Neuronal stem cell (in vitro differentiated cells): Measurements from ENCODE around the gene SLC16A3.

Experiments used
- DNase-seq: peaks from one replicate; pipeline ENCODE4 v3.0.0-alpha.2; 2013; ENCODE audit warnings: low spot score
- H2AFZ ChIP-seq: one replicate; pipeline ENCODE4 v1.6.1; 2013; ENCODE audit warnings: mild to moderate bottlenecking, low read length, inconsistent platforms
- H2AK5ac ChIP-seq: 2 replicates; pipeline ENCODE4 v1.6.1; 2013; ENCODE audit warnings: low read depth, mild to moderate bottlenecking, inconsistent platforms, low read length, moderate library complexity, mixed read lengths
- H2BK120ac ChIP-seq: 2 replicates; pipeline ENCODE4 v1.6.1; 2013; ENCODE audit warnings: low read depth, mild to moderate bottlenecking, inconsistent platforms, low read length, moderate library complexity, mixed read lengths
- H2BK12ac ChIP-seq: one replicate; pipeline ENCODE4 v1.6.1; 2013; ENCODE audit warnings: low read length, inconsistent platforms
- H2BK15ac ChIP-seq: 2 replicates; pipeline ENCODE4 v1.6.1; 2013; ENCODE audit warnings: mild to moderate bottlenecking, low read length, inconsistent platforms, mixed read lengths
- H2BK5ac ChIP-seq: one replicate; pipeline ENCODE4 v1.6.1; 2013; ENCODE audit warnings: inconsistent platforms, mild to moderate bottlenecking, low read length, moderate library complexity
- H3K14ac ChIP-seq: one replicate; pipeline ENCODE4 v1.6.1; 2013; ENCODE audit warnings: low read length, inconsistent platforms
- H3K18ac ChIP-seq: 2 replicates; pipeline ENCODE4 v1.6.1; 2013; ENCODE audit warnings: low read length, inconsistent platforms
- H3K23ac ChIP-seq: 2 replicates; pipeline ENCODE4 v1.6.1; 2013; ENCODE audit warnings: low read depth, mild to moderate bottlenecking, mixed read lengths, low read length, inconsistent platforms; ENCODE audit not compliant: poor library complexity
- H3K27ac ChIP-seq: replicated peaks from 3 replicates; pipeline ENCODE4 v1.5.1; 2013; ENCODE audit warnings: low read length, inconsistent platforms
- H3K27me3 ChIP-seq, 3 experiments: 2 replicates each; pipeline ENCODE4 v1.6.1; 2013; ENCODE audit warnings: low read length in 3 of 3, mild to moderate bottlenecking in 2 of 3, inconsistent platforms in 1 of 3, low read depth in 1 of 3, mixed read lengths in 1 of 3, moderate library complexity in 1 of 3; ENCODE audit not compliant: control insufficient read depth in 3 of 3, insufficient read depth in 3 of 3
- H3K36me3 ChIP-seq, 2 donors: replicated peaks in 1 of 2; 2 replicates each; pipeline ENCODE4 v1.6.1; 2013; ENCODE audit warnings: low read length in 2 of 2; ENCODE audit not compliant: control insufficient read depth in 2 of 2, insufficient read depth in 2 of 2
- H3K4ac ChIP-seq: 2 replicates; pipeline ENCODE4 v1.6.1; 2013; ENCODE audit warnings: inconsistent platforms, mild to moderate bottlenecking, low read length, moderate library complexity
- H3K4me1 ChIP-seq, 2 donors: 1 replicate in 1 of 2; 2 replicates in 1 of 2; pipeline ENCODE4 v1.6.1; 2013; ENCODE audit warnings: low read length in 2 of 2, low read depth in 1 of 2; ENCODE audit not compliant: control insufficient read depth in 2 of 2, insufficient read depth in 1 of 2
- H3K4me2 ChIP-seq: one replicate; pipeline ENCODE4 v1.6.1; 2013; ENCODE audit warnings: mild to moderate bottlenecking, low read length, inconsistent platforms; ENCODE audit not compliant: insufficient read depth, poor library complexity, severe bottlenecking
- H3K4me3 ChIP-seq, 2 donors: 2 replicates each; pipeline ENCODE4 v1.5.1; 2013; ENCODE audit warnings: low read length in 2 of 2, mild to moderate bottlenecking in 2 of 2, inconsistent platforms in 1 of 2, moderate library complexity in 1 of 2
- H3K79me1 ChIP-seq: one replicate; pipeline ENCODE4 v1.6.1; 2013; ENCODE audit warnings: low read depth, mild to moderate bottlenecking, inconsistent platforms, low read length, moderate library complexity
- H3K9ac ChIP-seq: one replicate; pipeline ENCODE4 v1.6.1; 2013; ENCODE audit warnings: mild to moderate bottlenecking, low read depth, low read length, inconsistent platforms; ENCODE audit not compliant: poor library complexity
- H3K9me3 ChIP-seq, 2 donors: replicated peaks in 1 of 2; 2 replicates each; pipeline versions ENCODE3 to v1.6.1; 2013; ENCODE audit warnings: low read length in 2 of 2, mild to moderate bottlenecking in 2 of 2, inconsistent platforms in 1 of 2, low read depth in 1 of 2, mixed read lengths in 1 of 2, moderate library complexity in 1 of 2; ENCODE audit not compliant: control insufficient read depth in 2 of 2, insufficient read depth in 1 of 2
- H4K8ac ChIP-seq: one replicate; pipeline ENCODE4 v1.6.1; 2013; ENCODE audit warnings: low read depth, mild to moderate bottlenecking, inconsistent platforms, low read length, moderate library complexity
- H4K91ac ChIP-seq: one replicate; pipeline ENCODE4 v1.6.1; 2013; ENCODE audit warnings: low read length, low read depth, mild to moderate bottlenecking, inconsistent platforms; ENCODE audit not compliant: poor library complexity
- WGBS, 2 donors: extraction: QIAGEN DNeasy Blood & Tissue Kit; methylation state at CpG; one replicate each; pipeline ENCODE4 v1.1.7; 2013; ENCODE audit warnings: missing lambda C conversion rate in 2 of 2, mixed read lengths in 1 of 2; ENCODE audit not compliant: insufficient read length in 2 of 2, insufficient replicate concordance in 1 of 2; ENCODE audit errors: extremely low coverage in 2 of 2; 5-methylcytosine and 5-hydroxymethylcytosine counted together

The SLC16A3 gene

DNA sequence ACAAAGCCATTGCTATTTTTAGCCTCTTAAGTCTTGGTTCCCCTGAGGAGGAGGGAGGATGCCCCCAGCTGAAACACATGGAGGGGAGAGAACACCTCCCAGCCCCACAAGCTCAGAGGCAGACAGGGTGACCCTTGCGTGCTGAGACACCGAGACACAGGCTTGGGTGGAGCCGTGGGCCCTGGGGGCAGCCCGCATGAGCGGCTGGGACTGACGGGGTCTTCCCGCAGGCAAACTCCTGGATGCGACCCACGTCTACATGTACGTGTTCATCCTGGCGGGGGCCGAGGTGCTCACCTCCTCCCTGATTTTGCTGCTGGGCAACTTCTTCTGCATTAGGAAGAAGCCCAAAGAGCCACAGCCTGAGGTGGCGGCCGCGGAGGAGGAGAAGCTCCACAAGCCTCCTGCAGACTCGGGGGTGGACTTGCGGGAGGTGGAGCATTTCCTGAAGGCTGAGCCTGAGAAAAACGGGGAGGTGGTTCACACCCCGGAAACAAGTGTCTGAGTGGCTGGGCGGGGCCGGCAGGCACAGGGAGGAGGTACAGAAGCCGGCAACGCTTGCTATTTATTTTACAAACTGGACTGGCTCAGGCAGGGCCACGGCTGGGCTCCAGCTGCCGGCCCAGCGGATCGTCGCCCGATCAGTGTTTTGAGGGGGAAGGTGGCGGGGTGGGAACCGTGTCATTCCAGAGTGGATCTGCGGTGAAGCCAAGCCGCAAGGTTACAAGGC, 9.8 kb downstream of the SLC16A3 start:
- no peak overlapping the region for H3K4me2 ChIP-seq
- H3K9ac ChIP-seq: peak overlapping the region; percentile 21
- H3K23ac ChIP-seq: peak overlapping the region; percentile 98
- no peak overlapping the region for H2BK5ac ChIP-seq
- no peak overlapping the region for H4K91ac ChIP-seq
- DNase-seq: no peak
- H3K27ac ChIP-seq: no peak overlapping the region
- no peak overlapping the region for H2BK15ac ChIP-seq
- peaks cover 3 to 7% of the 10 kb centered on the region in 2 donors for H3K4me1 ChIP-seq
- peak overlapping the region; percentile 21 for H3K14ac ChIP-seq
- H2BK12ac ChIP-seq: no peak overlapping the region
- no peaks in the 10 kb centered on the region for H3K27me3 ChIP-seq
- H2BK120ac ChIP-seq: no peak overlapping the region
- H3K79me1 ChIP-seq: peaks cover 15% of the 10 kb centered on the region
- H3K9me3 ChIP-seq: no peaks in the 10 kb centered on the region
- H2AFZ ChIP-seq: no peak overlapping the region
- peaks cover 25 to 53% of the 10 kb centered on the region in 2 donors for H3K36me3 ChIP-seq
- H2AK5ac ChIP-seq: no peak overlapping the region
- no peak overlapping the region for H3K18ac ChIP-seq
- H4K8ac ChIP-seq: peak overlapping the region; percentile 43
- no CpG with 5 or more reads among the region's 33 CpGs for WGBS, 2 donors
- no peak overlapping the region for H3K4me3 ChIP-seq
- H3K4ac ChIP-seq: no peak overlapping the region

DNA sequence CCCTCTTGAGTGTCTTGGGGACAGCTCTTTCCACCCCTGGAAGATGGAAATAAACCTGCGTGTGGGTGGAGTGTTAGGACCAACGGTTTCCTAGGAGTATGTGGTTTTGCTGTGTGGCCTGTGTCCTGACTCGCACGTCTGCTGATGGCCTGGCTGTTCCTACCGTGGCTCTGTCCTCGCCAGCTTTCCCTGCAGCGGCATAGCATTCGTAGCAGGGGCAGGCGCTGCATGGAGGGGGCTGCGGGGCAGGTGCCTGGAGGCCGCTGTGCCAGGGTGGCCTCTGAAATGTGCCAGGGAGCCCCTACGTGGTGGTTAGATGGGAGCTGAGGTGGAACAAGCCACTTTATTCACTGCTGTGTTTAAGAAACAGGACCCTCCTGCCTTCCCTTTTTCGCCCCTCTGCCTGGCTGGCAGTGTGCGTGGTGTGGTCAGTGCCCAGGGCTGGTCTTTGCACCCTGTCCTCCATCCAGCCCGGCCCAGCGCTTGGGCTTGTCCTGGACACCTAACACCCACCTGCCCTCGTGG, 10.6 kb downstream of the SLC16A3 start:
- Histone ChIP-seq H3K36me3 (peaks cover 32 to 62% of the 10 kb centered on the region in 2 donors), H3K4ac (no peak overlapping the region), H4K8ac (peak overlapping the region; percentile 43), H3K9ac (no peak overlapping the region), H3K27ac (no peak overlapping the region), H3K9me3 (no peaks in the 10 kb centered on the region), H3K79me1 (peaks cover 18% of the 10 kb centered on the region), H2BK12ac (no peak overlapping the region), H2BK15ac (peak overlapping the region; percentile 9), H3K4me1 (peaks cover 3 to 4% of the 10 kb centered on the region in 2 donors), H3K14ac (no peak overlapping the region), H3K4me3 (no peak overlapping the region), H3K18ac (no peak overlapping the region), H3K27me3 (no peaks in the 10 kb centered on the region), H2BK5ac (no peak overlapping the region), H4K91ac (no peak overlapping the region), H3K4me2 (no peak overlapping the region), H2AFZ (no peak overlapping the region), H2AK5ac (no peak overlapping the region), H3K23ac (peak overlapping the region; percentile 44), H2BK120ac (no peak overlapping the region)
- no CpG with 5 or more reads among the region's 17 CpGs for WGBS, 2 donors
- no peak for DNase-seq

DNA sequence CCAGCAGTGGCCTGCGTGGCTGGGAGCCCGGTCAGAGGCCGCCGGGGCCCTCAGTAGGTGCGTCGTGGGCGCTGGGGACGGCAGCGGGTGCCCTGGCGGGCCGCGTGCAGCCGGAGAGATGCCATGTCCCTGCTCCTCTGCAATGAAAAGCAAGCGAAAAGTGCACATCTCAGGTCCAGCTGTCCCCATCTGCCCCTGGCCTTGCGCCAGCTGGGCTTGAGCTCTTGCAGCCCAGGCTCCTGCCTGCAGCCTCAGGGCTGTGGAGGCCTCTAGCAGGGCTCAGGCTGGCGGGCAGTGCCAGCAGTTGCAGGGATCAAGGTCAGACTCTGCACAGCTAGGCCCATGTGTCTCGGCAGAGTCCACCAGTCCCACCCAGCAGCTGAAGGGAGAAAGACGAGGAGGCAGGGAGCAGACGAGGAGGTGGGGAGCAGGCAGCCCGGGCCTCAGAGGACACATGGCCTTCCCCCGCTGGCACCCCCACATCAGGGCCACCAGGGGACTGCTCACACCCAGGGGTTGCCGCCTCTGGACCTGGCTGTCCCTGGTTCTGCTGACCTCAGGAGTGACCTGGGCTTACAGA, 11.2 kb downstream of the SLC16A3 start:
- no peak overlapping the region for H3K27ac ChIP-seq
- H2BK120ac ChIP-seq: no peak overlapping the region
- no peak overlapping the region for H2AFZ ChIP-seq
- H3K27me3 ChIP-seq: no peaks in the 10 kb centered on the region
- H2BK5ac ChIP-seq: no peak overlapping the region
- H3K4ac ChIP-seq: no peak overlapping the region
- no peak overlapping the region for H2BK12ac ChIP-seq
- H3K36me3 ChIP-seq: peaks cover 38 to 67% of the 10 kb centered on the region in 2 donors
- no peak for DNase-seq
- WGBS, 2 donors: no CpG with 5 or more reads among the region's 22 CpGs
- no peak overlapping the region for H3K9ac ChIP-seq
- no peaks in the 10 kb centered on the region for H3K9me3 ChIP-seq
- no peak overlapping the region for H3K14ac ChIP-seq
- no peak overlapping the region for H3K4me2 ChIP-seq
- peak overlapping the region; percentile 44 for H3K23ac ChIP-seq
- no peak overlapping the region for H2AK5ac ChIP-seq
- H4K91ac ChIP-seq: no peak overlapping the region
- peaks cover 19% of the 10 kb centered on the region for H3K79me1 ChIP-seq
- H3K4me1 ChIP-seq: peaks cover 0 to 3% of the 10 kb centered on the region in 2 donors
- no peak overlapping the region for H3K4me3 ChIP-seq
- H4K8ac ChIP-seq: peak overlapping the region; percentile 4
- peak overlapping the region; percentile 57 for H3K18ac ChIP-seq
- H2BK15ac ChIP-seq: no peak overlapping the region

DNA sequence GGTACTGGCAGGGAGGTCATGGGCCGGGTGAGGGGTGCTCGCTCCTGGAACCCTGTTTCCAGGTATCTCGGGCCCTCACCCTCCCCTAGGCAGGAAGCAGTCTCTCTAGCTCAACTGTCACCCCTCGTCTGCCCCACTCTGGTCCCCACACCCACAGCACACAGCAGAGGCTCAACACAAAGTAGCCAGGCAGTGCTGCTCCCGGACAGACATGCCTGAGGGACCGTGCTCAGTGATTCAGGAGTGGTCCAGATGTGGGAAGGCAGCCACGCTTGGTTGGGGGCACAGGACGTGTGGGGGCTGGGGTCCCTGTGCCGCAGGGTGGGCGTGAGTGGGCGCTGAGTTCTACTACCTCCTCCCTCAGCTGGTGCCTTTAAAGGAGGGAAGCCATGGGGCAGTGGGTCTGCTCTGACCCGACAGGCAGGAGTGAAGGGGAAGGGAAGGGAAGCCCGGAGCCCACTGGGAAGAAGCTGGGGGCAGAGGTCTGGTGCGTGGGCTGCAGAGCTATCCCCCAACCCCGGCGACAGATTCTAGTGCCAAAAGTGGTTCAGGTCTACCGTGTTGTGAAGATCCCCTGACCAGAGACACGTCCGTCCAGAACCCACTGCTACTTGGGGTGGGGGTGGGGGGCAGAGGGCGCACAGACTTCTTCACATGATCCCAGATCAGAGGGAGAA, 11.8 kb downstream of the SLC16A3 start:
- H3K9me3 ChIP-seq: no peaks in the 10 kb centered on the region

More for the DNA sequence above, 11.8 kb downstream of the SLC16A3 start:
- no peak overlapping the region for H3K4me2 ChIP-seq
- no peak overlapping the region for H4K91ac ChIP-seq
- peak overlapping the region; percentile 57 for H3K18ac ChIP-seq
- no peak for DNase-seq
- H2BK5ac ChIP-seq: no peak overlapping the region
- peaks cover 20% of the 10 kb centered on the region for H3K79me1 ChIP-seq
- H3K23ac ChIP-seq: peak overlapping the region; percentile 29
- H3K4me3 ChIP-seq: no peak overlapping the region
- H4K8ac ChIP-seq: peak overlapping the region; percentile 4
- no peaks in the 10 kb centered on the region for H3K27me3 ChIP-seq
- no peak overlapping the region for H2AK5ac ChIP-seq
- peak overlapping the region; percentile 44 for H3K9ac ChIP-seq
- no peak overlapping the region for H2AFZ ChIP-seq
- WGBS, 2 donors: no CpG with 5 or more reads among the region's 20 CpGs
- H3K4me1 ChIP-seq: peaks cover 0 to 3% of the 10 kb centered on the region in 2 donors
- H3K27ac ChIP-seq: no peak overlapping the region
- H3K36me3 ChIP-seq: peaks cover 44 to 74% of the 10 kb centered on the region in 2 donors
- H2BK120ac ChIP-seq: no peak overlapping the region
- H2BK15ac ChIP-seq: no peak overlapping the region
- no peak overlapping the region for H3K4ac ChIP-seq
- H2BK12ac ChIP-seq: no peak overlapping the region
- H3K14ac ChIP-seq: no peak overlapping the region
